ENCODE results near the gene FBXO30.

Gene FBXO30, protein sequence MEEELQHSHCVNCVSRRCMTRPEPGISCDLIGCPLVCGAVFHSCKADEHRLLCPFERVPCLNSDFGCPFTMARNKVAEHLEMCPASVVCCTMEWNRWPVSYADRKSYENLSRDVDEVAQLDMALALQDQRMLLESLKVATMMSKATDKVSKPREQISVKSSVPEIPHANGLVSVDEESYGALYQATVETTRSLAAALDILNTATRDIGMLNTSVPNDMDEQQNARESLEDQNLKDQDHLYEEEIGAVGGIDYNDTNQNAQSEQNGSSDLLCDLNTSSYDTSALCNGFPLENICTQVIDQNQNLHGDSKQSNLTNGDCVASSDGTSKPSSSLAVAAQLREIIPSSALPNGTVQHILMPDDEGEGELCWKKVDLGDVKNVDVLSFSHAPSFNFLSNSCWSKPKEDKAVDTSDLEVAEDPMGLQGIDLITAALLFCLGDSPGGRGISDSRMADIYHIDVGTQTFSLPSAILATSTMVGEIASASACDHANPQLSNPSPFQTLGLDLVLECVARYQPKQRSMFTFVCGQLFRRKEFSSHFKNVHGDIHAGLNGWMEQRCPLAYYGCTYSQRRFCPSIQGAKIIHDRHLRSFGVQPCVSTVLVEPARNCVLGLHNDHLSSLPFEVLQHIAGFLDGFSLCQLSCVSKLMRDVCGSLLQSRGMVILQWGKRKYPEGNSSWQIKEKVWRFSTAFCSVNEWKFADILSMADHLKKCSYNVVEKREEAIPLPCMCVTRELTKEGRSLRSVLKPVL

GRCh38 chr6:145814501-145815308 lies at the start of gene FBXO30:
Gene FBXO30 (minus strand): TSS chr6:145814795. CDS start chr6:145806405, 8,390 bp downstream.
- peak; percentile 93 for DNase-seq (ENCODE audit: low spot score)

DNA sequence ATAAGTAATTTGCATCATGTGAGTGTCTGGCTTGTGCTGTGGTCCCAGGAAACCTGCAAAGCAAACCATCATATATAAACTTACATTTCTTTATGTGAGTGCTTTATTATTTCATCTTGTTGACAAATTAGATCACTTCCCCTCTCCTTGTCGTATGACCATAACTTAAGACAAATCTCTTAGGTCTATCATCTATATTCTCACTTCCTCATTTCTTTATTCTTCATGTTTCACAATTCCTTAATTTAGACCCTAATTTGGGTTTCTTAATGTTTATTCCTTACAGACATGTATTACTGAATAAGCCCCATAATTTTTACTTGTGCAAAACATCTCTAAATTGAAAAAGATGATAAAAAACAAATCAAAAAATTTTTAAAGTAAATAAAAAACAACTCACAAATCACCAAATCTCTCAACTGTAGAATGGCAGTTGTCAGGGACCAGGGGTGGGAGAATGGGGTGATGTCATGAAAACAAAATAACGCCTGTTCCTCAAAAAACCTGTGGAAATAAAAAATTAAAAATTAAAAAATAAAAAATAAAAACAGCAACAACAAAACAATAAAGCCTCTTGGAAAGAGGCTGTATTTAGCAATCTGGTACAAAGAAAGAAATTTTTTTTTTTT lies 49.5 kb upstream of the FBXO30 start:
- DNase-seq (ENCODE audit: low spot score), result no peak

- DNase-seq (ENCODE audit: low spot score), result no peak
Observed at GRCh38 chr6:145863366-145863765, 48.8 kb upstream of the FBXO30 start.

GRCh38 chr6:145860562-145860961 lies 46.0 kb upstream of the FBXO30 start:
- DNase-seq (ENCODE audit: low spot score), result no peak

DNA sequence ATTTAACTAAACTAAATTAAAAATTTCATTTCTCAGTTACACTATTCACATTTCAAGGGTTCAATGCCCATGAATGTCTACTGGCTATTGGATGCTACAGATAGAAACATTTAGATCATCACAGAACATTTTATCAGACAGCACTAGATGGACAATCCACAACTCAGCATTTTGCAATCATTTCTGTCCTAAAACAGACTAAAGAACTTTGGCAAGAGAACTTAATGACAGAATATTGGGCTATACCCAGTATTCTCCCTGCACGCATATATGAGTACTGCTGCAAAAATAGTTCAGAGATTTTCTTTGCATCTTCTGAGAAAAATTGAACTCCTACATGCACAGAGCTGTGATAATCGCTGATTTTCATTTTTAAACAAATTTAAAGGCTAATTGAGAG lies 36.1 kb upstream of the FBXO30 start:
- no peak for DNase-seq (ENCODE audit: low spot score)

DNA sequence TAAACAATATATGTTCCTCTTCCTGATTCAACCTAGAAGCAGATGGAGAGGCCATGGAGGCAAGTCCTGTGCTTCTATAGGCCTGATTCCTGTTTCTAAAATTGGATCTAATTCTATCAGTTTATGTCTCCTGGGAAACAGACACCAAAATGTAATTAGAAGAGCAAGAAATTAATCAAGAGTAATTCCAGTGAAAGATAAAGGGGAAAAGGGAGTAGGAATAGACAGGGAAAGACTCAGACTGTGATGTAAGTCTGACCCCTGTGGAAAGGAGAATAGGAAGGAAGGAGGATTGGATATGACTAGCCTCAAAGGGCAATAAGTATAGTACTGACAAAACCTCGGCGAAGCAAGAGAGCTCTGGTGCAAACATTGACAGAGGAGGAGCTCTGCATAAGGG lies 33.9 kb upstream of the FBXO30 start:
- no peak for DNase-seq (ENCODE audit: low spot score)

- DNase-seq (ENCODE audit: low spot score), result no peak
Observed at GRCh38 chr6:145845557-145845956, 31.0 kb upstream of the FBXO30 start.

DNA sequence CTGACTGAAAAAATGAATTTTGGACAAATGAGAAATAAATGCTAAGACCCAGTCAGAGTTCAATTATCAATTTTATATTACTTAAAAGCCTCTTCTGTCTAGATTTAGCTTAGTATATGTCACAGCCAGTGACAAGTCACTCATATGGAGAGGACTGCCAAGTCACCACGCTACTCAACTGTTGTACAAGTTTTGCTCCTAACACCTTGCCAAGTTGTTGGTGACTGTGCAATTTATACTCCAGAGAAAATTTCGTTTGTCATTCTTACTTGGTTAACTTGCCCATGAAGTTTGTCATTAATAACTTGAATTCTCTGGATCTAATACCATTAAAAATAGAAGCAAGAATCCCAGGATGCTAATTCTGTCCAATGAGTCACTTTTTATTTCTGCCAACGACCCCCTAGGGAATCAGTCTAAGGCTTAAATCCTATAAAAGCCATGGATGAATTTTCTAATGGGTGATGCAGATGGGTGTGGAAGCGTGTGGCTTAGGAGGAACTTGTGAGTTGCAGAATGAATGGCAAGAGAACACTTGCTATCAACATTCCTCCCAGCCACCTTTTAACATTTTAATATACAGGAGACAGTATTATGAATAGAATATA lies 30.4 kb upstream of the FBXO30 start:
- no peak for DNase-seq (ENCODE audit: low spot score)

DNA sequence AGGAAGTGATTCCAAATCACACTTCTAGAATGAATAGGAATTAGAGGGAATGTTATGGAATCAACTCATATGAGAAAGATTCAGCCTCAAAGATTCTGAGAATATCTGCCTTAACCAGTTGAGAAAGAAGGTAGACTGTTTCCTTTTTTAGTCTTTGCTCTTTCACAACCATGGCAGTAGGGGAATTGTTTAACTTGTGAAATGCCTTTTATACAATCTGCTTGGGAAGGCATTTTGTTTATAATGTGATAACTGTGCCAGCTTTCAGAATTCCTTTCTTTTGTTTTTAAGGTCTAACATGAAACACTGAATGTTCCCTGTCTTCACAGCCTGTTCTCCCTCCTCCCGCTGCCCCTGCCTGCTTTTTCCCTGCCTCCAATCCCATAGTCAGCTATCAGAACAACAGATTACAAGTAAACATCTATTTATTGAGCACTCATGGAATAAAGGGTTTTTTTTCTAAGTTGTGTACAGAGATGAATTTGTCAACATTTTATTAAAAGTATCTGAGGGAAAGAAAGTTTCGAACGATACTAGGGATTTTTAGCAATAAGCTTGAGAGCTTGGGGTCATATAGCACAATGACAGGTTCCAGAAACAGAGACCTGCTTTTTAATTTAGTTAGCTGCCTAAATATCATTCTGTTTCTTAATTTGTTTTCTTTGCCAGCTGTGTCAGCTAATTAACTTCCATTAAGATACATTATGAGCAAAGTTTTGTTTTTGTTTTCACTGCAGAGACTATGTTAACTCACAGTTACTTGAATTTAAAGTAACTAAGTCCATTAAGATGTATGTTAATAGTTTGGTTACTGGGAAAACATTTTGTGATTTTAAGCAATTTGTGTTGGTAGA lies 28.3 kb upstream of the FBXO30 start:
- DNase-seq (ENCODE audit: low spot score), result no peak

- no peak for DNase-seq (ENCODE audit: low spot score)
Observed at GRCh38 chr6:145841668-145842067, 27.1 kb upstream of the FBXO30 start.

- DNase-seq (ENCODE audit: low spot score), result no peak
Observed at GRCh38 chr6:145839653-145840052, 25.1 kb upstream of the FBXO30 start.

DNA sequence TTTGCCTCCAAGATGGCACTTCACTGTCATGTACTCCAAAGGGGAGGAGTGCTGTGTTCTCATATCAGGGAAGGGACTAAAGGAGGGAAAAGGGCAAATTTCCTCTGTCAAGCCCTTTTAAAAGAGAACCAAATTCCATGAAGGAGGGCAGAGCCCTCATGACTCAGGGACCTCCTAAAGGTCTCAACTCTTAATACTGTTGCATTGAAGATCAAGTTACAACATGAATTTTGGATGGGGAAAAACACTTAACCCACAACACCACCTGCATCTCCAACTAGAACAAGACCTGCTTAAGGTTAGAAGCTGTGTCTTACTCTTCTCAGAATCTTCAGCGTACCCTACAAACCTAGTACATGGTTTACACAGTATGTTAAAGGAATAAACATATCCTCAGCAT lies 23.7 kb upstream of the FBXO30 start:
- no peak for DNase-seq (ENCODE audit: low spot score)

DNA sequence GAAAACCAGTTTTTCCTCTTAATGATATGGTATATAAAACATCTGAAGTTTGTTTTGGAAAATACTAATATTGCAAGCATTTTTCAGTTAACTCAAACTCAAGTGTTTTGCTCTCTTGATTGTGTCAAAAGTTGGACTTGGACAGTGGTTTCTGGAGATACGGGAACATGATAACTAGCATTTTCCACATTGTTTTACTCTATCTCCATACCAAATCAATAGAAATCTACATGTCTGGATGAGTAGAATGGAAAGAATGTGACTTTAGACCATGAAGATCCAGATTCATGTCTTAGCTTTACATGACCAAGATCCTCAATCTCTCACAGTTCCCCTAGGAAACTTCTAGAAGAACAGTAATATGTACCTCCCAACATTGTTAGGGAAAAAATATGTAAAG lies 22.2 kb upstream of the FBXO30 start:
- no peak for DNase-seq (ENCODE audit: low spot score)

DNA sequence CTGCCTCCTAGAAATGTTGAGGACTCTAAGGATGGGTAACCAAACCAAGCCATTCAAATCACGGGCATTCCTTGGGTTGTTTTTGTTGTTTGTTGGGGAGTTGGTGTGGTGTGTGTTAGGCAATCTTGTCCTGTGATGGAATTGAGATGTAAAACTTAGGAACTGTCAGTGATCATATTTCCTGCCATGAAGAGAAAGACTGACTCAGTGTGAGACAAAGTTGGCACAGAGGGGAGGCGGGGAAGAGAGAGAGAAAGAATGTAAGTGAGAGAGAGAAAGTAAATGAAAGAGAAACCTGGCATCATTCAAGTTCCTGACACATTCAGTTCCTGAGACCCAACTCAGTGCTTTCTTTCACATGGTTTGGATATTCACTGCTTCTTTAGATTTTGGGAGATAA lies 21.6 kb upstream of the FBXO30 start:
- no peak for DNase-seq (ENCODE audit: low spot score)

DNA sequence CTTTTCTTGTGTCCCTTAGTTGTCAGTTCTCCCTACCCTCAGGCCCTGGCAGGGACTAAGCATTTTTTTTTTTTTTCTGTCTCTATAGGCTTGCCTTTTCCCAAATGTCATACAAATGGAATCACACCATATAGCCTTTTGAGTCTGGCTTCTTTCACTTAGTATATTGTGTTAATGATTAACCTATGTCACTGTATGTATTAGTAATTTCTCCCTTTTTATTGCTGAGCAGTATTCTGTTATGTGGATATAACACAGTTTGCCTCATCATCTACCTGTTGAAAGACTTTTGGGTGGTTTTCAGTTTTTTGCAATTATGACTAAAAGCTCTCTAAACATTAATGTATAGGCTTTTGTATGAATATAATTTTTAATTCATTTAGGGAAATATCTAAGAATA lies 16.0 kb upstream of the FBXO30 start:
- no peak for DNase-seq (ENCODE audit: low spot score)

DNA sequence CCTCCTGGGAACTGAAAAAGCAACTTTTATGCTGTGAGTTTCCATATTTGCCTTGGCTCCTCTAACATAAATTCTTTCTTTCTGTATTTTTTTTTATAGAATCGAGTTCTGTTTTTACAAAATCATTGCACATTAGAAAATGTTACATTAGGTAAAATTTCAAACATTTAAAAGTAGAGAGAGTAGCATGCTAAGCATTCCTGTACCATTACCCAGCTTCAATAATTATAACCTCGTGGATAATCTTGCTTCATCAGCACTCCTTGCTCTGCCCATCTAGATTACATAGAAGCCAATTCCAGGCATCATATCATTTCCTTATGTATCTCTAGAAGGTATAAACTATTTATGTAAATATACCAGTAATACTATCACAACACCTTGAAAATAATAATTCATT lies 15.4 kb upstream of the FBXO30 start:
- DNase-seq (ENCODE audit: low spot score), result no peak

- DNase-seq (ENCODE audit: low spot score), result no peak
Observed at GRCh38 chr6:145829102-145829501, 14.5 kb upstream of the FBXO30 start.

- no peak for DNase-seq (ENCODE audit: low spot score)
Observed at GRCh38 chr6:145824344-145824743, 9.7 kb upstream of the FBXO30 start.

DNA sequence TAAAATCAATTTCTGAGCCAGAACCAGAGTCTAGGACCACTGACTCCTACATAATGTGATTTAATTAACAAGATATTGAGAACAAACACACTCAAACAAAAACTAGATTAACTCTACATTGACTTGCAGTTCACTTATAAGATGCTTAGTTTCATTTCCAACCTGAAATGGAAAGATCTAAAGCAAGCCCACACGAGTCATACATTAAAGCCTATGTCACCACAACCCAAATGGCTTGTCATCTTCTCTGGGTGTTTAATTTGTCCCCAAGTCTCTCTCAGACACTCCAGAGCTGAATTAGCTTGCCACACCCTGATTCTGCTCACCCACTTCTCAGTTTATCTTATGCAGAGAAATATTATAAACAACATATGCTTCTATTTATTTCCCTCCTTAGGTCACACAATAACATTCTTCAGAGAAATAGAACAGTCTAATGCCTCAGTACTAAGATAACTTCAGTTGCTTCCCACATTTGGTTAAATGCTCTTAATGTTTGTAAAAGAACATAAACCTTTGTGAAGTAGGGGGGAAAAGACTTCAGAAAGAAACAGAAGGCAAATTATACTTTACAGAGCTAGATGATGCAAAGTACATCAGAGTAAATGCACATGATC lies 8.8 kb upstream of the FBXO30 start:
- DNase-seq (ENCODE audit: low spot score), result no peak

DNA sequence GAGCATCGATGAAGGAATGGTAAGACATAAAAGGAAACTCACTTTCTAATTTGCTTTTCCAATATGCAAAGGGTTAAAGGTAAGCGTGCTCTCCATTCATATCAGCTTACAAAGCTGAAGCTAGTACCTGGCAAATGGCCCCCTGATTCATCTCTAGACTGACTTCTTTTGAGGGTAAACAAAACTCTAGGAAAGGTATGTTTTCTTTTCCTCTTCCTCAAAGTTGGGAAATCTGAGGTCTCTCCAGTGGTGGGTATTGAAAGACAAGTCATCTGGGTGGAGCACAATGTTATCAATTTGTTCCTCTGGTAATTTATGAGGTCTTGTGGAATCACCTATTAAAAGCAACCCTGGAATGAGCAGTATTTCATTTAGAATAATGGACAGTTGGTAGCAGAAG lies 7.9 kb upstream of the FBXO30 start:
- no peak for DNase-seq (ENCODE audit: low spot score)
